ENCODE data around the gene IGSF9.

The IGSF9 gene

GRCh38 chr1:159897962-159898361, 47.5 kb downstream of the IGSF9 start:
- no peak for DNase-seq (ENCODE audit: low read depth)

- no peak for DNase-seq (ENCODE audit: low read depth)
Observed at GRCh38 chr1:159896546-159896930, 48.9 kb downstream of the IGSF9 start.

GRCh38 chr1:159895836-159896545, 49.4 kb downstream of the IGSF9 start:
- DNase-seq (ENCODE audit: low read depth), result no peak

- no peak for DNase-seq (ENCODE audit: low read depth)
Observed at GRCh38 chr1:159895286-159895685, 50.1 kb downstream of the IGSF9 start.

GRCh38 chr1:159892944-159893343, 52.5 kb downstream of the IGSF9 start:
- no peak for DNase-seq (ENCODE audit: low read depth)

- DNase-seq (ENCODE audit: low read depth), result peak; percentile 76
Observed at GRCh38 chr1:159891275-159892157, 53.9 kb downstream of the IGSF9 start.

- no peak for DNase-seq (ENCODE audit: low read depth)
Observed at GRCh38 chr1:159890390-159890789, 55.0 kb downstream of the IGSF9 start.

- DNase-seq (ENCODE audit: low read depth), result peak; percentile 86
Observed at GRCh38 chr1:159889821-159890252, 55.6 kb downstream of the IGSF9 start.

- DNase-seq (ENCODE audit: low read depth), result no peak
Observed at GRCh38 chr1:159889202-159889601, 56.2 kb downstream of the IGSF9 start.

- no peak for DNase-seq (ENCODE audit: low read depth)
Observed at GRCh38 chr1:159884296-159884695, 61.1 kb downstream of the IGSF9 start.

GRCh38 chr1:159883134-159883533, 62.3 kb downstream of the IGSF9 start:
- DNase-seq (ENCODE audit: low read depth), result no peak

GRCh38 chr1:159882527-159882862, 62.9 kb downstream of the IGSF9 start:
- peak; percentile 19 for DNase-seq (ENCODE audit: low read depth)

- peak; percentile 81 for DNase-seq (ENCODE audit: low read depth)
Observed at GRCh38 chr1:159881622-159882526, 63.5 kb downstream of the IGSF9 start.

GRCh38 chr1:159880430-159880829, 65.0 kb downstream of the IGSF9 start:
- DNase-seq (ENCODE audit: low read depth), result no peak

GRCh38 chr1:159879977-159880376, 65.4 kb downstream of the IGSF9 start:
- peak; percentile 65 for DNase-seq (ENCODE audit: low read depth)

- DNase-seq (ENCODE audit: low read depth), result no peak
Observed at GRCh38 chr1:159879136-159879535, 66.3 kb downstream of the IGSF9 start.

- DNase-seq (ENCODE audit: low read depth), result no peak
Observed at GRCh38 chr1:159877695-159878444, 67.5 kb downstream of the IGSF9 start.
